HepG2 (cell line): ENCODE data around the gene PTTG1. TPM values are rescaled to one million over a fixed set of nuclear protein-coding genes. Genes with fewer than 3 reads are reported as not detected.

Experiments
- ARNTL ChIP-seq: sonication (generic); formaldehyde crosslinking; IDR thresholded peaks from 2 replicates; pipeline ENCODE4 v1.4.0; 2020; ENCODE audit warnings: mild to moderate bottlenecking, missing genetic modification reagents
- CHD2 ChIP-seq: IDR thresholded peaks from 2 replicates; pipeline ENCODE4 v1.6.1; 2011; ENCODE audit warnings: low read depth, low read length, improper control_type of control experiment
- ELF3 ChIP-seq: IDR thresholded peaks from 2 replicates; pipeline ENCODE4 v1.6.1; 2016; ENCODE audit warnings: missing genetic modification reagents, missing compliant biosample characterization
- FOSL1 ChIP-seq: sonication (generic); formaldehyde crosslinking; IDR thresholded peaks from 2 replicates; pipeline ENCODE4 v1.9.0; 2021; ENCODE audit warnings: missing genetic modification reagents, borderline replicate concordance
- HBP1 ChIP-seq: IDR thresholded peaks from 2 replicates; pipeline ENCODE4 v1.6.1; 2016; ENCODE audit warnings: low read depth, control low read depth
- HNF1B ChIP-seq: sonication (generic); formaldehyde crosslinking; IDR thresholded peaks from 2 replicates; pipeline ENCODE4 v1.5.1; 2020; ENCODE audit warnings: mild to moderate bottlenecking, moderate library complexity, missing genetic modification reagents
- HOXA5 ChIP-seq: sonication (generic); formaldehyde crosslinking; IDR thresholded peaks from 2 replicates; pipeline ENCODE4 v1.4.0; 2020; ENCODE audit warnings: missing genetic modification reagents
- KAT7 ChIP-seq: IDR thresholded peaks from 2 replicates; pipeline ENCODE4 v1.6.1; 2018; ENCODE audit warnings: borderline replicate concordance, missing compliant biosample characterization
- KMT2A ChIP-seq: sonication (generic); formaldehyde crosslinking; IDR thresholded peaks from 2 replicates; pipeline ENCODE4 v1.4.0; 2020; ENCODE audit warnings: missing genetic modification reagents
- MXI1 ChIP-seq: IDR thresholded peaks from 3 replicates; pipeline ENCODE4 v1.6.1; 2012; ENCODE audit warnings: low read depth, low read length, inconsistent platforms, borderline replicate concordance
- NONO ChIP-seq, 2 experiments: fragments of 450-650 bp in 1 of 2; sonication (generic) in 1 of 2; formaldehyde crosslinking in 1 of 2; IDR thresholded peaks in 1 of 2; conservative IDR thresholded peaks in 1 of 2; 2 replicates each; pipeline versions ENCODE4 v1.6.1 to v1.8.0; 2017 to 2022; ENCODE audit warnings: mild to moderate bottlenecking in 1 of 2, missing genetic modification reagents in 1 of 2, moderate library complexity in 1 of 2
- PHF5A ChIP-seq: IDR thresholded peaks from one replicate; pipeline ENCODE4 v1.6.1; 2018; ENCODE audit warnings: low read depth, missing genetic modification reagents; ENCODE audit not compliant: unreplicated experiment
- REL ChIP-seq: sonication (generic); formaldehyde crosslinking; conservative IDR thresholded peaks from 2 replicates; pipeline ENCODE4 v1.8.0; 2022; ENCODE audit warnings: mild to moderate bottlenecking, missing genetic modification reagents, moderate library complexity
- TAF1 ChIP-seq: sonication (generic); formaldehyde crosslinking; IDR thresholded peaks from 2 replicates; pipeline ENCODE4 v1.4.0; 2020; ENCODE audit warnings: missing genetic modification reagents
- TAF15 ChIP-seq: fragments of 200-400 bp; formaldehyde crosslinking; IDR thresholded peaks from one replicate; pipeline ENCODE4 v1.6.1; 2018; ENCODE audit warnings: mild to moderate bottlenecking, low read depth, low read length; ENCODE audit not compliant: poor library complexity, severe bottlenecking
- TFDP1 ChIP-seq: IDR thresholded peaks from 2 replicates; pipeline ENCODE4 v1.6.1; 2016; ENCODE audit warnings: missing compliant biosample characterization, missing genetic modification reagents, borderline replicate concordance
- ZBTB39 ChIP-seq: sonication (generic); formaldehyde crosslinking; IDR thresholded peaks from 2 replicates; pipeline ENCODE4 v1.5.0; 2020; ENCODE audit warnings: missing genetic modification reagents
- ZMAT3 ChIP-seq: sonication (generic); formaldehyde crosslinking; conservative IDR thresholded peaks from 2 replicates; pipeline ENCODE4 v1.7.0; 2021; ENCODE audit warnings: missing genetic modification reagents
- ZNF232 ChIP-seq: sonication (generic); formaldehyde crosslinking; IDR thresholded peaks from 2 replicates; pipeline ENCODE4 v1.4.0; 2020; ENCODE audit warnings: missing genetic modification reagents, borderline replicate concordance
- ZNF343 ChIP-seq: sonication (generic); formaldehyde crosslinking; IDR thresholded peaks from 2 replicates; pipeline ENCODE4 v1.4.0; 2020; ENCODE audit warnings: mild to moderate bottlenecking, missing genetic modification reagents
- ZNF451 ChIP-seq: sonication (generic); formaldehyde crosslinking; IDR thresholded peaks from 2 replicates; pipeline ENCODE4 v1.5.0; 2020; ENCODE audit warnings: mild to moderate bottlenecking, missing genetic modification reagents
- ZNF7 ChIP-seq: IDR thresholded peaks from 2 replicates; pipeline ENCODE4 v1.6.1; 2016; ENCODE audit warnings: missing biosample characterization, missing genetic modification reagents
- ZNF766 ChIP-seq: sonication (generic); formaldehyde crosslinking; IDR thresholded peaks from 2 replicates; pipeline ENCODE4 v1.5.0; 2020; ENCODE audit warnings: missing genetic modification reagents, borderline replicate concordance
- ZNF83 ChIP-seq: sonication (generic); formaldehyde crosslinking; IDR thresholded peaks from 2 replicates; pipeline ENCODE4 v1.4.0; 2020; ENCODE audit warnings: missing genetic modification reagents, mild to moderate bottlenecking, borderline replicate concordance
- polyA plus RNA-seq, 8 experiments: library from polyadenylated mRNA; depleted of rRNA in 3 of 8; stranded (reverse) in 7 of 8; unstranded in 1 of 8; fragments of >200 nt; fragmentation: Illumina TruSeq in 4 of 8; extraction: Trizol in 4 of 8; gene quantifications; 2 replicates each; pipeline versions ENCODE4 v1.2.1 to v1.2.3, GENCODE V29; 2011 to 2016; ENCODE audit warnings: low read depth in 4 of 8, missing spikeins in 1 of 8, mixed read lengths in 1 of 8; ENCODE audit not compliant: insufficient read depth in 1 of 8
- total RNA-seq, 5 experiments: library from RNA; depleted of rRNA; stranded (reverse); fragments of >200 nt; fragmentation: Illumina TruSeq; extraction: Trizol; gene quantifications; 2 replicates each; pipeline ENCODE4 v1.2.3, GENCODE V29; 2016; ENCODE audit warnings: low read depth in 1 of 5

PTTG1 gene
- total and polyA plus RNA-seq, 2 of the 13 experiments (the other 11 are each of a cell fraction or from before 2014, with no cell fraction given), result 102 to 161 TPM

- TF ChIP-seq ZNF766 (no peak), NONO (IDR thresholded peaks at IDR 0.05) (no peak), NONO (CRISPR knock-in tag; conservative IDR thresholded peaks at IDR 0.05) (0 out of 2 replicates have a peak, but pooled peaks have one; percentile 50), ELF3 (CRISPR knock-in tag) (0 out of 2 replicates have a peak, but pooled peaks have one; percentile 18), ZNF83 (CRISPR knock-in tag) (no peak), MXI1 (peak; percentile 83; the same call in 1 of the 3 replicates), TFDP1 (peak; percentile 88), HBP1 (CRISPR knock-in tag) (peak; percentile 97), ZNF7 (CRISPR knock-in tag) (no peak), ARNTL (CRISPR knock-in tag) (no peak), FOSL1 (no peak), REL (CRISPR knock-in tag) (0 out of 2 replicates have a peak, but pooled peaks have one; percentile 59), HNF1B (CRISPR knock-in tag) (peak; percentile 42; the same call in 1 of the 2 replicates), ZNF232 (peak; percentile 54; the same call in 1 of the 2 replicates), ZNF451 (CRISPR knock-in tag) (no peak), CHD2 (no peak), KMT2A (peak; percentile 68), PHF5A (CRISPR knock-in tag) (no peak), TAF15 (no peak), HOXA5 (0 out of 2 replicates have a peak, but pooled peaks have one; percentile 59), ZMAT3 (0 out of 2 replicates have a peak, but pooled peaks have one; percentile 37), KAT7 (0 out of 2 replicates have a peak, but pooled peaks have one; percentile 18), ZBTB39 (CRISPR knock-in tag) (no peak), ZNF343 (CRISPR knock-in tag) (no peak), TAF1 (CRISPR knock-in tag) (peak; percentile 64)
Observed at GRCh38 chr5:160421625-160422258, at the start of gene PTTG1 (continued).
